Upper lobe of left lung (tissue), 6 donors: ENCODE measurements around the gene DLX4. TPM values are rescaled to one million over a fixed set of nuclear protein-coding genes. Genes with fewer than 3 reads are reported as not detected.

ENCODE experiments used
- ATAC-seq, 2 donors: fragments of 200-7000 bp; cut with Tn5 transposase; one replicate each; pipeline ENCODE4 v1.9.1; 2022; ENCODE audit warnings: mild to moderate bottlenecking in 2 of 2, moderate library complexity in 2 of 2; ENCODE audit not compliant: low FRiP score in 2 of 2
- DNase-seq, 2 donors: peaks; one replicate each; pipeline ENCODE4 v3.0.0-alpha.2; 2019 to 2020
- H3K27ac ChIP-seq, 4 donors: fragments of 200-600 bp; sonication (generic); one replicate each; pipeline ENCODE4 v1.5.1; 2016 to 2019
- H3K27me3 ChIP-seq, 4 donors: fragments of 200-600 bp; sonication (generic); one replicate each; pipeline ENCODE4 v1.5.1; 2017 to 2019
- H3K36me3 ChIP-seq, 4 donors: fragments of 200-600 bp; sonication (generic); one replicate each; pipeline ENCODE4 v1.5.1; 2016 to 2019
- H3K4me1 ChIP-seq, 4 donors: fragments of 200-600 bp; sonication (generic); one replicate each; pipeline ENCODE4 v1.5.1; 2018 to 2019
- H3K4me3 ChIP-seq, 4 donors: fragments of 200-600 bp; sonication (generic); one replicate each; pipeline ENCODE4 v1.5.1; 2017 to 2019; ENCODE audit warnings: mild to moderate bottlenecking in 2 of 4, moderate library complexity in 1 of 4
- H3K9me3 ChIP-seq, 4 donors: fragments of 200-600 bp; sonication (generic); one replicate each; pipeline ENCODE4 v1.5.1; 2018 to 2019
- EP300 ChIP-seq, 4 donors: sonication (generic); formaldehyde crosslinking; IDR thresholded peaks; one replicate each; pipeline ENCODE4 v1.5.1; 2017; ENCODE audit warnings: antibody characterized with exemption in 4 of 4, control low read depth in 2 of 4
- POLR2A ChIP-seq, 4 donors: fragments of 450-650 bp; IDR thresholded peaks; one replicate each; pipeline ENCODE4 v1.5.1; 2016 to 2017; ENCODE audit warnings: antibody characterized with exemption in 4 of 4, mild to moderate bottlenecking in 2 of 4
- POLR2AphosphoS5 ChIP-seq, 2 donors: sonication (generic); formaldehyde crosslinking; IDR thresholded peaks; one replicate each; pipeline ENCODE4 v1.5.1; 2017; ENCODE audit warnings: antibody characterized with exemption in 2 of 2
- WGBS, 2 donors: methylation state at CpG; one replicate each; pipeline ENCODE4 v1.1.5; 2017 to 2018; 5-methylcytosine and 5-hydroxymethylcytosine counted together
- total RNA-seq, 6 donors: library from RNA; depleted of rRNA in 4 of 6; stranded (reverse); fragments of >200 nt in 4 of 6; gene quantifications; one replicate each; pipeline versions ENCODE4 v1.1.0 to v1.2.1, GENCODE V29; 2016 to 2021
- TF ChIP-seq, protein P1 (sequence below), 6 experiments: fragments of 450-650 bp in 4 of 6; fragments of 200-600 bp in 2 of 6; sonication (generic) in 2 of 6; IDR thresholded peaks; one replicate each; pipeline ENCODE4 v1.5.1; 2016 to 2019; ENCODE audit warnings: antibody characterized with exemption in 6 of 6
- donor health status: DM: no; HTN: no; CAD: no; lungs with moderate emphysema.
- donor health status: DM: no; HTN: yes; CAD: no; lungs with severe emphysema.

The DLX4 gene
- total RNA-seq, 6 donors from 2014 or later: 0.61 to 12.7 (median 2.5) TPM

DNA sequence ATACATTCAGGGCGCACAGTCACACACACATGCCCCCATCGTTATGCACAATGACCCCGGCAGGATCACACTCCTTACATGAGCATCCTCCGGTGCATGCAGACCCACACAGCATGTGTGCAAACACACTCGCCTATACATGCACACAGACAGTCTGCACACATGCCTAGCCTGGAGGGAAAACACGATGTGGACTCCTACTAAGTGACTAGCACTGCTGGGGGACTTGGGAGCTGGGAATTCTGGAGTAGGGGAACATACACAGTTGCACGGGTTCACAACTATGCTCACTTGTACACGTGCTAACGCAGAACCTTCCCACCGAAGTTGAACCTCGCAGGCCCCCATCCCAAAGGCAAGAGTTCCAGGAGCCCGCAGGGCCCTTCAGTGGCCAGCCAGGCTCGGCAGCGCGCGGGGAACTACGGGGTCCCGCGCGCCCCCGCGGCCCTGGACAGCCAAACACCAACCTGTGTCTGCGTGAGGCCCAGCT is 24.0 kb downstream of the DLX4 start:
- ATAC-seq: no peak
- H3K9me3 ChIP-seq: no peaks in the 10 kb centered on the region
- no peaks in the 10 kb centered on the region for H3K36me3 ChIP-seq
- peak overlapping the region in 3 of 4 donors; percentile 47 to 57 (median 52) for H3K4me3 ChIP-seq
- TF ChIP-seq EP300 (IDR thresholded peaks at IDR 0.05) (no peak), POLR2AphosphoS5 (IDR thresholded peaks at IDR 0.05) (no peak), POLR2A (IDR thresholded peaks at IDR 0.05) (no peak)
- TF ChIP-seq, protein P1, sequence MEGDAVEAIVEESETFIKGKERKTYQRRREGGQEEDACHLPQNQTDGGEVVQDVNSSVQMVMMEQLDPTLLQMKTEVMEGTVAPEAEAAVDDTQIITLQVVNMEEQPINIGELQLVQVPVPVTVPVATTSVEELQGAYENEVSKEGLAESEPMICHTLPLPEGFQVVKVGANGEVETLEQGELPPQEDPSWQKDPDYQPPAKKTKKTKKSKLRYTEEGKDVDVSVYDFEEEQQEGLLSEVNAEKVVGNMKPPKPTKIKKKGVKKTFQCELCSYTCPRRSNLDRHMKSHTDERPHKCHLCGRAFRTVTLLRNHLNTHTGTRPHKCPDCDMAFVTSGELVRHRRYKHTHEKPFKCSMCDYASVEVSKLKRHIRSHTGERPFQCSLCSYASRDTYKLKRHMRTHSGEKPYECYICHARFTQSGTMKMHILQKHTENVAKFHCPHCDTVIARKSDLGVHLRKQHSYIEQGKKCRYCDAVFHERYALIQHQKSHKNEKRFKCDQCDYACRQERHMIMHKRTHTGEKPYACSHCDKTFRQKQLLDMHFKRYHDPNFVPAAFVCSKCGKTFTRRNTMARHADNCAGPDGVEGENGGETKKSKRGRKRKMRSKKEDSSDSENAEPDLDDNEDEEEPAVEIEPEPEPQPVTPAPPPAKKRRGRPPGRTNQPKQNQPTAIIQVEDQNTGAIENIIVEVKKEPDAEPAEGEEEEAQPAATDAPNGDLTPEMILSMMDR (IDR thresholded peaks at IDR 0.05): no peak
- H3K27ac ChIP-seq: no peak overlapping the region
- peaks cover 31 to 47% (median 39%) of the 10 kb centered on the region in 4 donors for H3K4me1 ChIP-seq
- 20 to 42% methylated on average over 9 to 23 of the region's 23 CpGs for WGBS, 2 donors
- H3K27me3 ChIP-seq: peaks cover 0 to 51% (median 25%) of the 10 kb centered on the region in 4 donors
- DNase-seq: peak in 1 of 2 donors; percentile 86

DNA sequence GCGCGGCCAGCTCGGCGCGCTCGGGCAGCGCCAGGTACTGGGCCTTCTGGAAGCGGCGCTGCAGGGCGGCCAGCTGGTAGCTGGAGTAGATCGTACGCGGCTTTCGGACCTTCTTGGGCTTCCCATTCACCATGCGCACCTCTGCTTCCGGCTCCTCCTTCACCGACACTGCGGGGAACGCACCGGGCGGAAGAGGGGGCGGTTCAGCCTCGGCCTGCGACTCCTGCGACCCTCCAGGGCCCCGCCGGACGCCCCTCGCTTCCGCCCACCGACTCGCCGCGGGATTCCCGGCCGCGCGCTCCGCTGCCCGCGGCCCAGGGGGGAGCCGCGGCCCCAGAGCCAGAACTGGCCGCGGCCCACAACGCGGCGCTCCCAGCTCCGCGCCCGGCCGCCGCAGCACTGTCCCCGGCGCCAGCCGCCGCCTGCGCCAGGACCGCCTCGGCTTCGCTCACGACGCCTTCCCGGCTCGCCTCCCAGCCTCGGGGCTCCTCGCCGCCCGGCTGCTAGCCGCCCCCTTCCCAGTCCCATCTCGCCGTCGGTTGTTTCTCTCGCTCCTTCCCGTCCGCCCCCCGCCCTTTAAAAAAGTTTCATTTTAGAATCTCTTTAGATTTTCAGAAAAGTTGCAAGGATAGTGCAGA is 24.6 kb downstream of the DLX4 start:
- peak in 1 of 2 donors; percentile 54 for ATAC-seq
- 1% methylated on average over 19 to 51 of the region's 77 CpGs for WGBS, 2 donors
- peak overlapping the region in 3 of 4 donors; percentile 47 to 57 (median 52) for H3K4me3 ChIP-seq
- no peak for TF ChIP-seq EP300 (IDR thresholded peaks at IDR 0.05)
- TF ChIP-seq POLR2AphosphoS5 (IDR thresholded peaks at IDR 0.05): no peak
- TF ChIP-seq, protein P1 (IDR thresholded peaks at IDR 0.05): peak in 1 of 6 experiments; percentile 5
- peak in 1 of 4 donors; percentile 19 for TF ChIP-seq POLR2A (IDR thresholded peaks at IDR 0.05)
- peaks cover 0 to 51% (median 25%) of the 10 kb centered on the region in 4 donors for H3K27me3 ChIP-seq
- H3K4me1 ChIP-seq: peaks cover 33 to 53% (median 38%) of the 10 kb centered on the region in 4 donors
- no peaks in the 10 kb centered on the region for H3K9me3 ChIP-seq
- DNase-seq: peak; percentile 48 to 88
- no peaks in the 10 kb centered on the region for H3K36me3 ChIP-seq
- no peak overlapping the region for H3K27ac ChIP-seq

- H3K27me3 ChIP-seq: peaks cover 0 to 51% (median 25%) of the 10 kb centered on the region in 4 donors
- peak in 1 of 2 donors; percentile 76 for DNase-seq
Measured at GRCh38 chr17:49994085-49995054, 25.4 kb downstream of the DLX4 start.

DNA sequence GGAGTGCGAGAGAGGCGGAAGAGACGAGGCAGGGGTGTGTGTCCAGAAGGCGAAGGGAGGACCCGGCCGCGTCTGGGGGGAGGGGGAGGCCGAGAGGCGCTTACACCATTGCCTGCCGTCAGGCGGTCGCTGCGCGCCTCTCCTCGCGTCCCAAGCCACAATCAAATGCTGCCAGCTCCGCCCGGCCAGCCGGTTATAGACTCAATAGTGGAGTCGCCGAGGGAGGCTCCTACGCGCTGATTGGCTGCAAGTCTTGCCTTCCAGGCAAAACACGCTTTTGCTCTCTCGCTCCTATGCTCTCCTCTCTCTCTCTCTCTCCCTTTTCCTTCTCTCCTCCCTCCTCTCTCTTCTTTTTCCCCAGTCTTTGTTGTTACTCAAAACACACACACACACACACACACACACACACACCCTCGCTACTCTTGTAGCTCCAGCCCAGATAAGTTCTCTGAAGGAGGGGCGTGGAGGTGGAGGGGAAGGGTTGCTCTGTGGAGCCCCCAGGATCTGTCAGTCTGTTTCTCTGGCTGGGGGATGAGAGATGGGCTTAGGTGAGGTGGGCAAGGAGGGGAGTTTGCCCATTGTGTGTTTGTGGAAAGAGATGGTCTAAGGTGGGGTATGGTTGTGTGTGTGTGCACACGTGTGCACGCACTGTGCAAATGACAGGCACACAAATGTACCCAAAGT is 26.2 kb downstream of the DLX4 start, which contains the start of gene DLX3:
TSS of gene DLX3 (minus strand) at position 170 of the 684 bp plus-strand sequence. CDS start 226 bp downstream, outside the sequence.
- ATAC-seq: peak; percentile 64 to 65
- 5 to 6% methylated on average over 15 to 23 of the region's 29 CpGs for WGBS, 2 donors

More at GRCh38 chr17:49994085-49995054, 25.4 kb downstream of the DLX4 start:
- H3K4me3 ChIP-seq: peak overlapping the region in 3 of 4 donors; percentile 47 to 57 (median 52)
- no peaks in the 10 kb centered on the region for H3K36me3 ChIP-seq
- H3K4me1 ChIP-seq: peaks cover 33 to 53% (median 38%) of the 10 kb centered on the region in 4 donors
- 5 to 6% methylated on average over 28 to 49 of the region's 50 CpGs for WGBS, 2 donors
- ATAC-seq: peak in 1 of 2 donors; percentile 1
- no peaks in the 10 kb centered on the region for H3K9me3 ChIP-seq
- peak overlapping the region in 1 of 4 donors; percentile 18 for H3K27ac ChIP-seq
- TF ChIP-seq EP300 (IDR thresholded peaks at IDR 0.05) (no peak), POLR2AphosphoS5 (IDR thresholded peaks at IDR 0.05) (no peak), POLR2A (IDR thresholded peaks at IDR 0.05) (no peak)
- TF ChIP-seq, protein P1 (IDR thresholded peaks at IDR 0.05): no peak

More for the DNA sequence above, 26.2 kb downstream of the DLX4 start, which contains the start of gene DLX3:
- Histone ChIP-seq H3K36me3 (no peaks in the 10 kb centered on the region), H3K4me1 (peaks cover 33 to 53% (median 38%) of the 10 kb centered on the region in 4 donors), H3K27ac (peak within 1 kb of the TSS in 1 of 4 donors; percentile 18), H3K27me3 (peaks cover 0 to 51% (median 25%) of the 10 kb centered on the region in 4 donors), H3K4me3 (peak within 1 kb of the TSS in 3 of 4 donors; percentile 47 to 57 (median 52)), H3K9me3 (no peaks in the 10 kb centered on the region)
- TF ChIP-seq EP300 (IDR thresholded peaks at IDR 0.05) (no peak), POLR2AphosphoS5 (IDR thresholded peaks at IDR 0.05) (peak in 1 of 2 donors; percentile 83), POLR2A (IDR thresholded peaks at IDR 0.05) (peak in 2 of 4 donors; percentile 52 to 74)
- TF ChIP-seq, protein P1 (IDR thresholded peaks at IDR 0.05): no peak
- DNase-seq: peak; percentile 83 to 88
